Naive thymus-derived CD4-positive, alpha-beta T cell (primary cell): ENCODE results near the gene SMIM11. TPM values are rescaled to one million over a fixed set of nuclear protein-coding genes. Genes with fewer than 3 reads are reported as not detected.
"Not testable (repeated sequence)": the region's sequence is repeated elsewhere in the genome, so short reads cannot be mapped to it uniquely, and the experiment has no call there.

Experiments used
- ATAC-seq: fragments of 150-1000 bp; cut with Tn5 transposase; 2 replicates; pipeline ENCODE4 v1.10.0; 2021; ENCODE audit warnings: mild to moderate bottlenecking, moderate library complexity
- CTCF ChIA-PET: fragments of 350-600 bp; sonication (Branson Sonifier 250); formaldehyde crosslinking; loops from one replicate; lab custom pipeline; 2021; ENCODE audit warnings: antibody characterized with exemption; lab: Charles Lee
- POLR2A ChIA-PET: fragments of 350-600 bp; sonication (Branson Sonifier 250); formaldehyde crosslinking; loops from one replicate; lab custom pipeline; 2021; ENCODE audit warnings: antibody characterized with exemption, inconsistent platforms; lab: Charles Lee
- DNase-seq, 9 donors: peaks; one replicate each; pipeline versions ENCODE4 v3.0.0 to v3.0.0-alpha.2; 2020 to 2022; ENCODE audit warnings: mixed read lengths in 1 of 9
- H3K27ac ChIP-seq: one replicate; pipeline ENCODE4 v1.7.0; 2013; ENCODE audit warnings: mild to moderate bottlenecking, low read depth, low read length, moderate library complexity
- H3K27me3 ChIP-seq, 2 donors: one replicate each; pipeline ENCODE4 v1.7.0; 2013; ENCODE audit warnings: low read length in 2 of 2, mild to moderate bottlenecking in 2 of 2, moderate library complexity in 2 of 2; ENCODE audit not compliant: control insufficient read depth in 2 of 2, insufficient read depth in 2 of 2
- H3K36me3 ChIP-seq, 3 experiments: 1 replicate in 2 of 3; 2 replicates in 1 of 3; pipeline ENCODE4 v1.7.0; 2013; ENCODE audit warnings: low read length in 3 of 3, mild to moderate bottlenecking in 3 of 3, moderate library complexity in 1 of 3; ENCODE audit not compliant: insufficient read depth in 3 of 3, control insufficient read depth in 2 of 3
- H3K4me1 ChIP-seq, 2 donors: one replicate each; pipeline ENCODE4 v1.7.0; 2013; ENCODE audit warnings: low read length in 2 of 2, mild to moderate bottlenecking in 2 of 2, moderate library complexity in 1 of 2; ENCODE audit not compliant: control insufficient read depth in 2 of 2, insufficient read depth in 2 of 2
- H3K4me3 ChIP-seq: 2 replicates; pipeline ENCODE4 v1.7.0; 2013; ENCODE audit warnings: mild to moderate bottlenecking, low read length
- H3K9me3 ChIP-seq, 3 experiments: 1 replicate in 2 of 3; 2 replicates in 1 of 3; pipeline ENCODE4 v1.7.0; 2013; ENCODE audit warnings: low read length in 3 of 3; ENCODE audit not compliant: control insufficient read depth in 2 of 3
- H3K27ac Mint-ChIP-seq, 9 donors: one replicate each; pipeline ENCODE4 v1.8.0; 2020 to 2022; ENCODE audit warnings: mixed read lengths in 9 of 9, mild to moderate bottlenecking in 8 of 9, moderate library complexity in 5 of 9, inconsistent platforms in 2 of 9
- H3K27me3 Mint-ChIP-seq, 5 donors: one replicate each; pipeline ENCODE4 v1.8.0; 2021 to 2022; ENCODE audit warnings: mixed read lengths in 5 of 5, mild to moderate bottlenecking in 1 of 5
- H3K36me3 Mint-ChIP-seq, 5 donors: one replicate each; pipeline ENCODE4 v1.8.0; 2020 to 2022; ENCODE audit warnings: mixed read lengths in 5 of 5, mild to moderate bottlenecking in 3 of 5, inconsistent platforms in 1 of 5
- H3K4me1 Mint-ChIP-seq, 7 donors: one replicate each; pipeline ENCODE4 v1.8.0; 2020 to 2022; ENCODE audit warnings: mixed read lengths in 7 of 7, mild to moderate bottlenecking in 3 of 7, inconsistent platforms in 1 of 7
- H3K4me3 Mint-ChIP-seq, 10 donors: one replicate each; pipeline ENCODE4 v1.8.0; 2020 to 2022; ENCODE audit warnings: mild to moderate bottlenecking in 10 of 10, mixed read lengths in 10 of 10, moderate library complexity in 6 of 10, inconsistent platforms in 2 of 10
- H3K9me3 Mint-ChIP-seq, 11 donors: one replicate each; pipeline ENCODE4 v1.8.0; 2020 to 2022; ENCODE audit warnings: mixed read lengths in 11 of 11, mild to moderate bottlenecking in 4 of 11, inconsistent platforms in 1 of 11, moderate library complexity in 1 of 11
- intact Hi-C, 2 donors: fragments of 100-400 bp; cut with micrococcal nuclease; formaldehyde crosslinking; loops; one replicate each; pipeline ENCODE4 v1.15.1; 2023
- polyA plus RNA-seq, 2 donors: library from polyadenylated mRNA; unstranded; fragments of 300-500 nt; fragmentation: Illumina TruSeq; gene quantifications; one replicate each; pipeline ENCODE4 v1.2.3, GENCODE V29; 2021
- total RNA-seq, 6 experiments: library from RNA in 5 of 6; stranded (reverse) in 5 of 6; gene quantifications; 1 replicate in 5 of 6; 2 replicates in 1 of 6; pipeline ENCODE4 v1.2.3 and lab custom pipeline; 2021 to 2026

The SMIM11 gene
- total and polyA plus RNA-seq, 7 experiments from 2014 or later = 5.6 to 19.8 (median 8.9) TPM

GRCh38 chr21:34383724-34384415 lies 8.6 kb downstream of the SMIM11 start:
- intact Hi-C loops, H3K4me3 ChIP-seq, H3K27ac Mint-ChIP-seq, H3K9me3 Mint-ChIP-seq, H3K27me3 ChIP-seq, POLR2A ChIA-PET, CTCF ChIA-PET, H3K4me1 Mint-ChIP-seq, H3K4me1 ChIP-seq, H3K36me3 Mint-ChIP-seq, H3K4me3 Mint-ChIP-seq, H3K9me3 ChIP-seq, H3K27ac ChIP-seq, H3K27me3 Mint-ChIP-seq, H3K36me3 ChIP-seq, DNase-seq: not testable (repeated sequence)
- peak; percentile 20 for ATAC-seq

- H3K27ac ChIP-seq, H3K27ac Mint-ChIP-seq, H3K4me3 ChIP-seq, H3K36me3 Mint-ChIP-seq, H3K9me3 ChIP-seq, H3K4me1 Mint-ChIP-seq, H3K27me3 Mint-ChIP-seq, intact Hi-C loops, POLR2A ChIA-PET, H3K4me1 ChIP-seq, H3K36me3 ChIP-seq, H3K9me3 Mint-ChIP-seq, CTCF ChIA-PET, H3K27me3 ChIP-seq, H3K4me3 Mint-ChIP-seq, ATAC-seq, DNase-seq: not testable (repeated sequence)
Observed at GRCh38 chr21:34400522-34400921, 25.2 kb downstream of the SMIM11 start.

- CTCF ChIA-PET, H3K27me3 ChIP-seq, H3K4me1 ChIP-seq, H3K4me3 ChIP-seq, H3K4me1 Mint-ChIP-seq, H3K9me3 ChIP-seq, POLR2A ChIA-PET, H3K27ac ChIP-seq, H3K36me3 Mint-ChIP-seq, H3K27ac Mint-ChIP-seq, DNase-seq, H3K4me3 Mint-ChIP-seq, H3K27me3 Mint-ChIP-seq, ATAC-seq, H3K36me3 ChIP-seq, intact Hi-C loops, H3K9me3 Mint-ChIP-seq: not testable (repeated sequence)
Observed at GRCh38 chr21:34404742-34405141, 29.4 kb downstream of the SMIM11 start.

GRCh38 chr21:34405686-34406085 lies 30.4 kb downstream of the SMIM11 start:
- H3K27ac ChIP-seq, intact Hi-C loops, H3K9me3 ChIP-seq, H3K27me3 ChIP-seq, H3K27ac Mint-ChIP-seq, H3K27me3 Mint-ChIP-seq, H3K4me1 Mint-ChIP-seq, CTCF ChIA-PET, POLR2A ChIA-PET, H3K4me3 ChIP-seq, H3K36me3 Mint-ChIP-seq, H3K36me3 ChIP-seq, H3K4me1 ChIP-seq, H3K9me3 Mint-ChIP-seq, DNase-seq, H3K4me3 Mint-ChIP-seq, ATAC-seq: not testable (repeated sequence)

- H3K36me3 ChIP-seq, POLR2A ChIA-PET, H3K4me3 Mint-ChIP-seq, H3K27ac Mint-ChIP-seq, intact Hi-C loops, H3K9me3 ChIP-seq, CTCF ChIA-PET, DNase-seq, ATAC-seq, H3K4me1 ChIP-seq, H3K27ac ChIP-seq, H3K4me3 ChIP-seq, H3K4me1 Mint-ChIP-seq, H3K9me3 Mint-ChIP-seq, H3K36me3 Mint-ChIP-seq, H3K27me3 ChIP-seq, H3K27me3 Mint-ChIP-seq: not testable (repeated sequence)
Observed at GRCh38 chr21:34406102-34406501, 30.8 kb downstream of the SMIM11 start.

- H3K4me3 ChIP-seq, H3K27ac Mint-ChIP-seq, H3K9me3 Mint-ChIP-seq, H3K36me3 ChIP-seq, H3K36me3 Mint-ChIP-seq, H3K4me1 ChIP-seq, POLR2A ChIA-PET, H3K9me3 ChIP-seq, intact Hi-C loops, ATAC-seq, DNase-seq, H3K4me1 Mint-ChIP-seq, H3K27me3 Mint-ChIP-seq, CTCF ChIA-PET, H3K27ac ChIP-seq, H3K27me3 ChIP-seq, H3K4me3 Mint-ChIP-seq: not testable (repeated sequence)
Observed at GRCh38 chr21:34406676-34407075, 31.4 kb downstream of the SMIM11 start.

GRCh38 chr21:34407294-34407693 lies 32.0 kb downstream of the SMIM11 start:
- H3K36me3 ChIP-seq, H3K9me3 Mint-ChIP-seq, H3K27me3 Mint-ChIP-seq, H3K9me3 ChIP-seq, H3K4me1 Mint-ChIP-seq, H3K4me3 Mint-ChIP-seq, CTCF ChIA-PET, H3K27me3 ChIP-seq, intact Hi-C loops, H3K4me3 ChIP-seq, H3K36me3 Mint-ChIP-seq, H3K4me1 ChIP-seq, DNase-seq, H3K27ac ChIP-seq, ATAC-seq, POLR2A ChIA-PET, H3K27ac Mint-ChIP-seq: not testable (repeated sequence)
